Colonic mucosa (tissue), 4 donors: Measurements from ENCODE around the gene ZNF597. TPM values are rescaled to one million over a fixed set of nuclear protein-coding genes. Genes with fewer than 3 reads are reported as not detected.
A peak's percentile ranks its signal among the peaks of the same experiment; 100 is the strongest.

Experiments
- DNase-seq: peaks from one replicate; pipeline ENCODE4 v3.0.0-alpha.2; 2020
- H3K27ac ChIP-seq: fragments of 200-600 bp; one replicate; pipeline ENCODE4 v1.8.0; 2021
- H3K27me3 ChIP-seq: fragments of 200-600 bp; one replicate; pipeline ENCODE4 v1.8.0; 2021
- H3K36me3 ChIP-seq: fragments of 200-600 bp; one replicate; pipeline ENCODE4 v1.8.0; 2021
- H3K4me1 ChIP-seq: fragments of 200-600 bp; one replicate; pipeline ENCODE4 v1.8.0; 2021; ENCODE audit warnings: mild to moderate bottlenecking
- H3K4me3 ChIP-seq: fragments of 200-600 bp; one replicate; pipeline ENCODE4 v1.8.0; 2021
- H3K9ac ChIP-seq, 2 donors: one replicate each; pipeline ENCODE4 v1.7.0; 2013; ENCODE audit warnings: control low read depth in 2 of 2, low read depth in 2 of 2, low read length in 2 of 2
- H3K9me3 ChIP-seq: fragments of 200-600 bp; one replicate; pipeline ENCODE4 v1.8.0; 2021
- CTCF ChIP-seq: fragments of 200-600 bp; IDR thresholded peaks from one replicate; pipeline ENCODE4 v1.8.0; 2022; ENCODE audit warnings: antibody characterized with exemption, mild to moderate bottlenecking
- intact Hi-C: fragments of 100-400 bp; cut with DNase I; formaldehyde crosslinking; loops from one replicate; pipeline ENCODE4 v1.14.1; 2022
- total RNA-seq, 2 donors: library from RNA; stranded (reverse); fragmentation: NEBNext Ultra II Directional in 1 of 2; extraction: Animal tissue kit (Norgen Biotek cat#: 25700) in 1 of 2; gene quantifications; one replicate each; pipeline ENCODE4 v1.2.1, GENCODE V29; 2021
- donor health status: healthy.
- donor health status: DM: no; HTN: no; CAD: no.
- donor health status: DM: no; HTN: no; CAD: no.

ZNF597 gene
- total RNA-seq, 2 donors from 2014 or later = 1.4 to 1.7 TPM

- H3K4me3 ChIP-seq = peak overlapping the region; percentile 76
- peak; percentile 46 for DNase-seq
- peak overlapping the region; percentile 96 for H3K27ac ChIP-seq
- H3K9me3 ChIP-seq = no peaks in the 10 kb centered on the region
- H3K9ac ChIP-seq = peak overlapping the region; percentile 98 to 99
- no peaks in the 10 kb centered on the region for H3K36me3 ChIP-seq
- intact Hi-C loops = no loop called here
- peaks cover 38% of the 10 kb centered on the region for H3K4me1 ChIP-seq
- no peak for TF ChIP-seq CTCF
- no peaks in the 10 kb centered on the region for H3K27me3 ChIP-seq
Measured at GRCh38 chr16:3458278-3458851, 15.1 kb upstream of the ZNF597 start.

- TF ChIP-seq CTCF = peak; percentile 33
- Histone ChIP-seq H3K36me3 (no peaks in the 10 kb centered on the region), H3K9ac (peak overlapping the region; percentile 90 to 98), H3K4me1 (peaks cover 38% of the 10 kb centered on the region), H3K9me3 (no peaks in the 10 kb centered on the region), H3K4me3 (peak overlapping the region; percentile 76), H3K27ac (peak overlapping the region; percentile 96), H3K27me3 (no peaks in the 10 kb centered on the region)
- peak; percentile 86 for DNase-seq
- intact Hi-C loops = no loop called here
Measured at GRCh38 chr16:3457434-3458252, 14.3 kb upstream of the ZNF597 start.

GRCh38 chr16:3454631-3455147 lies 11.4 kb upstream of the ZNF597 start:
- Histone ChIP-seq H3K36me3 (no peaks in the 10 kb centered on the region), H3K27ac (no peak overlapping the region), H3K9me3 (no peaks in the 10 kb centered on the region), H3K4me1 (peaks cover 17% of the 10 kb centered on the region), H3K9ac (no peak overlapping the region), H3K4me3 (no peak overlapping the region), H3K27me3 (no peaks in the 10 kb centered on the region)
- DNase-seq = no peak
- intact Hi-C loops = no loop called here
- no peak for TF ChIP-seq CTCF

DNA sequence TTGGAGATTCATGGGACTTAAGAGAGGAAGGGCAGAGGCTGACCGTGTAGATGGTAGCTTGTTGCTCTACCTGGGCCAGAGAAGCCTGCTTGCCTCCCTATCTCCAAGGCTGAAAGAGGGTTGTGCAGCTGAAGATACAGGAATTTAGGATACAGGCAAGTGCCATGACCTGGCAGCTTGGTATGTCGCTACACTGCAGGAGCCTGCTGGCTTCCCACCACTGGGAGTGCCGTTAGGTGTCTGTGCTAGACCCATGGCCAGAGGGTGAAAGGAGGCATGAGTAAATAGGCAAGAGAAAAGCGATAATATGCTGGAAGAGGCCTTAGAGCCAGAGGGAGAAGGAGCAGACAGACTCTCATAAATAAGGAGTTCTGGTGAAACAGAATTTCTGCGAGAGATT lies 10.8 kb upstream of the ZNF597 start:
- H3K27me3 ChIP-seq = no peaks in the 10 kb centered on the region
- TF ChIP-seq CTCF = no peak
- peaks cover 11% of the 10 kb centered on the region for H3K4me1 ChIP-seq
- intact Hi-C loops = no loop called here
- H3K27ac ChIP-seq = no peak overlapping the region
- H3K9ac ChIP-seq = no peak overlapping the region
- H3K9me3 ChIP-seq = no peaks in the 10 kb centered on the region
- DNase-seq = no peak
- no peaks in the 10 kb centered on the region for H3K36me3 ChIP-seq
- no peak overlapping the region for H3K4me3 ChIP-seq

DNA sequence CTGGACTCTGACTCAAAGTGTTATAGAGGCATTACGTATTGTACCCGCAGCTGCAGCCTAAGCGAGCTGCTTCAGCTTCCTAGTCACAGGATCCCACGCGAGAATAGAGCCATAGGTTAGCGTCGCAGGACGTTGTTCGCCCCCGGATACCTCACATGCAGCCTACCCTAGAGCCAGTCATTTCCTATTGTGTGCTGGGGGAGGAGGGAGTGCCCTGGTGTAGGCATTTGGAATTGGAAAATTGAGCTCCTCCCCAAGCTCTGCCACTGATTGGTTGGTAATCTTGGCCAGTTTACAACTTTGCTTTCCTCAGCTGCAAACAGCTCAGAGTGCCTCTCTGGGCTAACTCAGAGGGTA lies 706 bp upstream of the ZNF597 start:
- Histone ChIP-seq H3K36me3 (no peaks in the 10 kb centered on the region), H3K27me3 (no peaks in the 10 kb centered on the region), H3K27ac (peak overlapping the region; percentile 42), H3K4me1 (no peaks in the 10 kb centered on the region), H3K4me3 (peak overlapping the region; percentile 63), H3K9me3 (no peaks in the 10 kb centered on the region), H3K9ac (peak overlapping the region; percentile 72 to 78)
- DNase-seq = peak; percentile 64
- no peak for TF ChIP-seq CTCF
- intact Hi-C loops = loop anchor here (10.0 kb wide), 1 partner anchor 51 kb away; the partner anchor contains the start of gene C16orf90
